NCI-H2081 treated with DMSO at 0.1 percent for 48 hours (cell line): Measurements from ENCODE around the gene OR1L6.

Source experiments
- DNase-seq: peaks from one replicate; lab custom pipeline; 2025; lab: John Stamatoyannopoulos, UW

OR1L6 gene

DNA sequence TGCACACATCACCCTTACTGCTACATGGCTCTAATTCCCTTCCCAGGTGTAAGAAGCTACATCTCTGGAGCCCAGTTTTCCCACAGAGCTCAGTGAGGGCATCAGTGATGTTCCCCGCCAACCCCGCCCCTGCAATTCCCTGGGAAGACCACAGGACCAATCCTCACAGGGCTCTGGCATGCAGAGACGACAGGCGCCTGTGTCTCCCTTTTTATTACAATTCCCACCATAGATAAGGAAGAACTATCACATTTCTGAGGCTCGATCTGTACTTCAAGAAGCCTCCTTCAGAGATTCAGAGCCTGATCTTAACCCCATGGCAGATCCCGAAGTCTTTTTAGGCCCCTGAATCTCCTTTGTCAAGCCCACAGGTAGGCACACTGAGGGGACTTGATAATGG lies at the start of gene OR1L6:
Gene OR1L6, plus strand, starts transcription at position 301 of the 400 bp plus-strand sequence. CDS start 7,545 bp downstream, outside the sequence.
- DNase-seq: no peak

DNA sequence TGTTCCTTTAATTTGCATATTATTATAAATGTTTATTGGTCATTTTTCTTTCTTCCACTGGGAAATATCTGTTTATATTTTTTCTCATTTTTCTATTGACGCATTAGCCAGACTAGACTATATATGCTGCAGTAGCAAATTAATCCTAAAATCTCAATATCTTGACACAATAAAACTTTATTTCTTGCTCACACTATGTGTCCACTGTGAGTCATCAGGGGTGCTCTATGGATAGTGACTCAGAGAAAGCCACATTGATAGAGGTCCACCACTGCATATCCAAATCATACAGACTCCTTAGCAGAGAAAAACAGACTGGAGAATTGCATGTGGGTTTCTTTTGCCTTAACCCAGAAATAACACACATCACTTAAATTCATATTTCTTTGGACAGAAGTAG lies 46.4 kb upstream of the OR1L6 start:
- DNase-seq: no peak

- DNase-seq: no peak
Observed at GRCh38 chr9:122718038-122718437, 24.1 kb upstream of the OR1L6 start.

- DNase-seq: no peak
Observed at GRCh38 chr9:122719218-122719617, 22.9 kb upstream of the OR1L6 start.

DNA sequence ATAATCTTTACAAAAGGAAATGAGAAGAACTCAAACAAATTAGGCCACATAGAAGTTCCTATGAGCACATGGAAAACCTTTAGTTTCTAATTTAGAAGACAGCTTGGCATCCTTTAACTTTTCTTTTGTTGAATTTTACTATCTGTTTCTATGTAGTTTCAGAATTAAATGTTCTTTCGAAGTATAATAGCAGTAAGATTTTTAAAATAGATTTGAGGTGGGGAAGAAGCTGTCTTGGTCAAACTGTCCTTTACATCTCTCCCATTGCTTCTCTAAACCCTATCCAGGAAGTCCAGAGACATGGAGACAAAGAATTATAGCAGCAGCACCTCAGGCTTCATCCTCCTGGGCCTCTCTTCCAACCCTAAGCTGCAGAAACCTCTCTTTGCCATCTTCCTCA lies 18.4 kb upstream of the OR1L6 start, which contains the start of gene OR1L4:
Gene OR1L4, plus strand, starts transcription at position 301 of the 400 bp plus-strand sequence. Its CDS starts 0 bp downstream, at position 301.
- no peak for DNase-seq

- no peak for DNase-seq
Observed at GRCh38 chr9:122754825-122755224, 12.7 kb downstream of the OR1L6 start.

DNA sequence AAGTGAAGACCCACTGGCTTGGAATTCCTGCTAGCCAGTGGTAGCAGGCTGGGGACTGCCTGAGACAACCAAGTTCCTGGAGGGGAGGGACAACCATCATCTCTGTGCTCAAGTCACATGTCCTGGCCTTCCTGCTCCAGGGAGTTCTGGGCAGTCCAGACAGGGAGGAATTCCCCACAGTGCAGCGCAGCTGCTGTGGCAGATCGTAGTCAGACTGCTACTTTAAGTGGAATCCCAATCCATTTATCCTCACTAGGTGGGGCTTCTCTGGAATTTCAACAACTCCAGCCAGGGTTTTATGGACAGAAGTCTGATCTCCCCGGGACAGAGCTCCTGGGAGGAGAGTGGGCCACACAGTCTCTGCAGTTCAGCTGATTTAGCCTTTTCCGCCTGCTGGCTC lies 25.7 kb downstream of the OR1L6 start:
- DNase-seq: no peak

DNA sequence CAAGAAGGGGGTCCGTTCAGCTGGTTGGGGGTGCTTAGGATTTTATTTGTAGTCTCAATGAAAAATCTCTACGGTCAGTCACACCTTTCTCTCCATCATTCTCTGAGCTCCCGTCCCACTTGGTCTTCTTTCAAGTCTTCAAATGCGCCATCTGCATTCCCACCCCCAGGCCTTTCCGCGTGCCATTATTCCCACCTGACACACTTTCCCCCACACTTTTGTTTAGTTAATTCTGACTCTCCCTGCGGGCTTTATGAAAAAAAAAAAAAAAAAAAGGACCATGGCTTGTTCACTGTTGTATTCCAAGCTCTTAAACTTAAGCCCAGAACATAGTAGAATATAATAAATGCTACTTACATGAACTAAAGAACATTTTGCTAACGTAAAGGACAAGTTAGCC lies 34.9 kb downstream of the OR1L6 start:
- no peak for DNase-seq

- DNase-seq: no peak
Observed at GRCh38 chr9:122777935-122778627, 36.0 kb downstream of the OR1L6 start.

GRCh38 chr9:122779181-122779580 lies 37.1 kb downstream of the OR1L6 start:
- DNase-seq: no peak

GRCh38 chr9:122780026-122780425 lies 37.9 kb downstream of the OR1L6 start:
- DNase-seq: no peak

DNA sequence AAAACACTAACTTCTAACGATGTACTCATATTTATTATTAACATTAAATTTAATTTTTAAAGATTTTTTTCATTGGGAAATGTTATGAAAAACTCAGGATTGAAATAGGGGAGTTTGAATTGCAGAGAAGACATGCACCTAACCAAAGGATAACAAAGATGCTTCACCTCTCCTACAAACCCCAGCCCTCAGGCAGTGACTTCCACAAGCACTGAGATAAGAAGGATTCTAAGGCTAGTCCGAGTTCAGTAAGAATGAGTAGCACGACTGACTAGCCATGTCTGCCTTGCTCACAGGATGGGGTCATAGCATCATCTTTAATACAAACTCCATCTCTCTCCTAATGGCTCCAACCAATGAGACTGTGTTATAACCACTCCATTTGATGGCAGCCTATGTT lies 39.6 kb downstream of the OR1L6 start:
- no peak for DNase-seq

DNA sequence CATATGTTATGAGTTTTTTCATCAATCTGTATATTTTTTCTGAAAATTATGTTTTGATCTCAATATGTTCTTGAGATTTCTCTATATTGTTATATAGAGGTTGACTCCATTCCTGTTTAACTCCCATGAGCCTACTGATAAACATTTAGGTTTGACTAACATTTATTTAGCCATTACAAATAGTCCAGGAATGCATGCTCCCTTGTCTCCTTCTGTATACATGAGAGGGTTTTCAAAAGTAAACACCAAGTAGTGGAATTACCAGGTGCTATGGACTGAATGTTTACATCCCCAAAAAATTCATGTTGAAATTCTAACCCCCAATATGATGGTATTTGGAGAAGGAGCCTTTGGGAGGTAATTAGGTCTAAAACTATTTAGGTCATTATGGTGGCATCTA lies 43.2 kb downstream of the OR1L6 start:
- DNase-seq: no peak

GRCh38 chr9:122786338-122786737 lies 44.2 kb downstream of the OR1L6 start:
- DNase-seq: no peak

- DNase-seq: no peak
Observed at GRCh38 chr9:122788831-122789230, 46.7 kb downstream of the OR1L6 start, which contains the start of gene OR5C1. Gene OR5C1 (plus strand): TSS chr9:122788933. CDS start chr9:122788933, 0 bp downstream.

- DNase-seq: no peak
Observed at GRCh38 chr9:122789256-122790046, 47.3 kb downstream of the OR1L6 start.

DNA sequence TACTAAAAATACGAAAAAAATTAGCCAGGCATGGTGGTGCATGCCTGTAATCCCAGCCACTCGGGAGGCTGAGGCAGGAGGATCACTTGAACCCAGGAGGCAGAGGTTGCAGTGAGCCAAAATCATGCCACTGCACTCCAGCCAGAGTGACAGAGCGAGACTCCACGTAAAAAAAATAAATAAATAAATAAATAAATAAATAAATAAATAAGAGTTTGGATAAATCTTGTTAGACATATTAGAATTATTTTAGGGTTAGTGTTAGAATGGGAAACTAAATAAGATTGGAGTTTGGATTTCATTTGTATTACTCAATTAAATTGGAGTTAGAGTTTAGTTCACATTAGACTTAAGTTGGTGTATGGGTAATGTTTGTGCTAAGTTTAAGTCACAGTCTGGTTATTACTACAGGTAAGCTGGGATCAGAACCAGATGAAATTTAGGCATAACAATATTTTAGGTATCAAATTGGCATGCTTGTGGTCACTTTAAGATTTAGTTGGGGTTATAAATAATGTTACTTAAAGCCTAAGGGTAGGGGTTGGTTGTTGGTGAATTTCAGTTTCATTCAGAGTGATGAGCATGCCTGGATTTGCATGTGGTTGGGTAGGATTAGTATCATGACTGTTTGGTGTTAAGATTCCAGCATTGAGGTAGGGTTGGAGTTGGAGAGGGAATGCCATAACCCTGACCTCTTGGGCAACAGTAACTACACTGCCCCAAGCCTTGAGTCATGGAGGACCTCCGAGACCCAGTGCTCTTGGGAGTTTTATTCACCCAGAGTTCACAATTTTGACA lies 50.0 kb downstream of the OR1L6 start:
- no peak for DNase-seq

GRCh38 chr9:122797316-122798063 lies 55.4 kb downstream of the OR1L6 start:
- no peak for DNase-seq
